ENCODE data around the gene HDAC10.

HDAC10 gene

GRCh38 chr22:50280022-50280707 is 29.1 kb upstream of the HDAC10 start:
- no peak for DNase-seq (ENCODE audit: low read depth)
- TF ChIP-seq CTCF (IDR thresholded peaks at IDR 0.05; ENCODE audit: control insufficient read depth, insufficient read depth, low read depth, low read length, missing control alignments), result no peak
- no peak overlapping the region for H3K4me3 ChIP-seq (ENCODE audit: control insufficient read depth, low read depth, low read length)

- TF ChIP-seq CTCF (IDR thresholded peaks at IDR 0.05; ENCODE audit: control insufficient read depth, insufficient read depth, low read depth, low read length, missing control alignments), result no peak
- no peak for DNase-seq (ENCODE audit: low read depth)
- H3K4me3 ChIP-seq (ENCODE audit: control insufficient read depth, low read depth, low read length), result no peak overlapping the region
These were observed 28.0 kb upstream of the HDAC10 start for GRCh38 chr22:50278956-50279619.

GRCh38 chr22:50278461-50278860 is 27.4 kb upstream of the HDAC10 start:
- no peak for TF ChIP-seq CTCF (IDR thresholded peaks at IDR 0.05; ENCODE audit: control insufficient read depth, insufficient read depth, low read depth, low read length, missing control alignments)
- no peak overlapping the region for H3K4me3 ChIP-seq (ENCODE audit: control insufficient read depth, low read depth, low read length)
- DNase-seq (ENCODE audit: low read depth), result no peak

- TF ChIP-seq CTCF (IDR thresholded peaks at IDR 0.05; ENCODE audit: control insufficient read depth, insufficient read depth, low read depth, low read length, missing control alignments), result no peak
- no peak overlapping the region for H3K4me3 ChIP-seq (ENCODE audit: control insufficient read depth, low read depth, low read length)
- DNase-seq (ENCODE audit: low read depth), result no peak
These were observed 26.7 kb upstream of the HDAC10 start for GRCh38 chr22:50277761-50278160.

GRCh38 chr22:50276143-50276542 is 25.1 kb upstream of the HDAC10 start:
- no peak overlapping the region for H3K4me3 ChIP-seq (ENCODE audit: control insufficient read depth, low read depth, low read length)
- peak; percentile 58 for TF ChIP-seq CTCF (IDR thresholded peaks at IDR 0.05; ENCODE audit: control insufficient read depth, insufficient read depth, low read depth, low read length, missing control alignments)
- no peak for DNase-seq (ENCODE audit: low read depth)

GRCh38 chr22:50275181-50276055 is 24.4 kb upstream of the HDAC10 start:
- TF ChIP-seq CTCF (IDR thresholded peaks at IDR 0.05; ENCODE audit: control insufficient read depth, insufficient read depth, low read depth, low read length, missing control alignments), result no peak
- no peak for DNase-seq (ENCODE audit: low read depth)
- H3K4me3 ChIP-seq (ENCODE audit: control insufficient read depth, low read depth, low read length), result no peak overlapping the region

Measured in AG09309 (cell line).